ENCODE results near the gene ZBTB34.
"Not testable (repeated sequence)": the region's sequence is repeated elsewhere in the genome, so short reads cannot be mapped to it uniquely, and the experiment has no call there.

The ZBTB34 gene

DNA sequence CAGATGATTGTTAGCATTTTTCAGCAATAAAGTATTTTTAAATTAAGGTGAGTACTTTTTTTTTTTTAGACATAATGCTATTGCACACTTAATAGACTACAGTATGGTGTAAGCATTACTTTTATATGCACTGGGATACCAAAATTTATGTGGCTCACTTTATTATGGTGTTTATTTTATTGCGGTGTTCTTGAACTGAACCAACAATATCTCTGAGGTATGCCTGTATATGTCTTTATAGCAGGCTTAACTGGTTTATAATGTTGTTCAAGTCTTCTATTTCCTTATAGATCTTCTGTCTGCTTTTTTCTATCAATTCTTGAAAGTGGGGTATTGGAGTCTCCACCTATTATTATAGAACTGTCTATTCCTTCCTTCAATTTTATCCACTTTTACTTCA, 37.6 kb upstream of the ZBTB34 start:
- TF ChIP-seq, protein P1, sequence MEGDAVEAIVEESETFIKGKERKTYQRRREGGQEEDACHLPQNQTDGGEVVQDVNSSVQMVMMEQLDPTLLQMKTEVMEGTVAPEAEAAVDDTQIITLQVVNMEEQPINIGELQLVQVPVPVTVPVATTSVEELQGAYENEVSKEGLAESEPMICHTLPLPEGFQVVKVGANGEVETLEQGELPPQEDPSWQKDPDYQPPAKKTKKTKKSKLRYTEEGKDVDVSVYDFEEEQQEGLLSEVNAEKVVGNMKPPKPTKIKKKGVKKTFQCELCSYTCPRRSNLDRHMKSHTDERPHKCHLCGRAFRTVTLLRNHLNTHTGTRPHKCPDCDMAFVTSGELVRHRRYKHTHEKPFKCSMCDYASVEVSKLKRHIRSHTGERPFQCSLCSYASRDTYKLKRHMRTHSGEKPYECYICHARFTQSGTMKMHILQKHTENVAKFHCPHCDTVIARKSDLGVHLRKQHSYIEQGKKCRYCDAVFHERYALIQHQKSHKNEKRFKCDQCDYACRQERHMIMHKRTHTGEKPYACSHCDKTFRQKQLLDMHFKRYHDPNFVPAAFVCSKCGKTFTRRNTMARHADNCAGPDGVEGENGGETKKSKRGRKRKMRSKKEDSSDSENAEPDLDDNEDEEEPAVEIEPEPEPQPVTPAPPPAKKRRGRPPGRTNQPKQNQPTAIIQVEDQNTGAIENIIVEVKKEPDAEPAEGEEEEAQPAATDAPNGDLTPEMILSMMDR (IDR thresholded peaks at IDR 0.05; ENCODE audit: low read length, missing control alignments), result no peak
- no peak for DNase-seq (ENCODE audit: low read depth)
- H3K4me3 ChIP-seq (replicated peaks; ENCODE audit: low read depth, low read length), result no peak overlapping the region

DNA sequence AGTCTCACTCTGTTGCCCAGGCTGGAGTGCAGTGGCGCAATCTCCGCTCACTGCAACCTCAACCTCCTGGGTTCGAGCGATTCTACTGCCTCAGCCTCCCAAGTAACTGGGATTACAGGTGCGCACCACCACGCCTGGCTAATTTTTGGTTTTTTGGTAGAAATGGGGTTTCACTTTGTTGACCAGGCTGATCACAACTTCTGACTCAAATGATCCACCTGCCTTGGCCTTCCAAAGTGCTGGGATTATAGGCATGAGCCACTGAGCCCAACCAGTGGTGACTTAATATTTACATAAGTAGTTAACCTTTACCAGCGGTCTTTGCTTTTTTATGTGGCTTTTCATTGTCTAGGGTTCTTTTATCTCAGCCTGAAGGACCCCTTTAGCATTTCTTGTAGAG, 36.4 kb upstream of the ZBTB34 start:
- H3K4me3 ChIP-seq (replicated peaks; ENCODE audit: low read depth, low read length); DNase-seq (ENCODE audit: low read depth): not testable (repeated sequence)

DNA sequence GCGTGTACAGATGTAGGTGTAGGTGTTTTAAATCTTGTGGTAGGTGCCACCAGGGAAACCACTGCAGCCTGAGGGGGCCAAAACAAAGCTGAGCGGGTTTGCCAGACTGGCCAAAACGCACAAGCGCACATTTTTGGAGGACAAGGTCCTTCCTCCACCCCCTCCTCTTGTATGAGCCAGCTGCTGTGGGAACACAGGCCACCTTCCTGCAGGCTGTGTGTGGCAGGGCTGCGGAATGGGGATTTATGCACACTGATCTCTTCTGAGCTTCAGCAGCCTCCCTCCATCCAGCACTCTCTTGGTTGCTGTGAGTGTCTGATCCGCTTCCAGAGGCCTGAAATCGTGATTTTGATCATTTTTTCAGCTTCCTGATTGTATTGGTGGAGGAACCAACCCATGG, 33.2 kb upstream of the ZBTB34 start:
- no peak for DNase-seq (ENCODE audit: low read depth)
- TF ChIP-seq, protein P1 (IDR thresholded peaks at IDR 0.05; ENCODE audit: low read length, missing control alignments), result no peak
- H3K4me3 ChIP-seq (replicated peaks; ENCODE audit: low read depth, low read length), result no peak overlapping the region

DNA sequence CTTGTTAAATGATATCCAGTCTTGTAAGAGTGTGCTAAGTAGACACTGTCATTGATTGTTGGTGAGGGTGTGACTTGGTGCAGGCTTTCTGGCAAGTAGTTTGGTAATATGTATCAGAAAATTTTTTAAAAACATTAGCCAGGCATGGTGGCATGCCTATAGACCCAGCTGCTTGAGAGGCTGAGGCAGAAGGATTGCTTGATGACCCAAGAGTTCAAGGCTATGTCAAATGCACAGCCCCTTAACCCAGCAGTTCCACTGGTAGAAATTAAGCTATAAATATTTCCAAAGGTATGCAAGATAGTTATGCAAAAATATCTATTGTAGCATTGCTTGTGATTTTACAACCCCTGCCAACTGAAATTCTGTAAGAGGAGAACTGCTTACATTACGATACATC, 31.4 kb upstream of the ZBTB34 start:
- TF ChIP-seq, protein P1 (IDR thresholded peaks at IDR 0.05; ENCODE audit: low read length, missing control alignments), result no peak
- no peak overlapping the region for H3K4me3 ChIP-seq (replicated peaks; ENCODE audit: low read depth, low read length)
- no peak for DNase-seq (ENCODE audit: low read depth)

DNA sequence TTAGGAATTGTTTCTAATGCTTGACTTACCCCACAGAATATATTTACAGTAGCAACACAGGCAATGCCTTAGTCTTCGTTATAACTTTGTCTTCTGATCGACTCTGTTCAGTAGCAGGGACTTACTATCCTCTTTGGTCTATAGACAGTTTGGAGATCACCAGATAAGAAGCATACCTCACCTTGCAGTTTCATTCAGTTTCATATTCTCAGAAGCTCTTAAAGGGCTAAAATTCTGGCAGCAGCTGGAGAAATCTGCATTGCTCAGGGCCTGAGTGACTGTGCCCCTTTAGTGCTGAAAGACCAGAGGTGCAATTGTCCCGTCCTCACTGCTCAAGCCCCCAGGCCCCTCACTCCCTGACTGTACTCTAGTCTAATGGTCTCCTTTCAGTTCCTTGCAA, 29.6 kb upstream of the ZBTB34 start:
- TF ChIP-seq, protein P1 (IDR thresholded peaks at IDR 0.05; ENCODE audit: low read length, missing control alignments), result no peak
- DNase-seq (ENCODE audit: low read depth), result no peak
- no peak overlapping the region for H3K4me3 ChIP-seq (replicated peaks; ENCODE audit: low read depth, low read length)

DNA sequence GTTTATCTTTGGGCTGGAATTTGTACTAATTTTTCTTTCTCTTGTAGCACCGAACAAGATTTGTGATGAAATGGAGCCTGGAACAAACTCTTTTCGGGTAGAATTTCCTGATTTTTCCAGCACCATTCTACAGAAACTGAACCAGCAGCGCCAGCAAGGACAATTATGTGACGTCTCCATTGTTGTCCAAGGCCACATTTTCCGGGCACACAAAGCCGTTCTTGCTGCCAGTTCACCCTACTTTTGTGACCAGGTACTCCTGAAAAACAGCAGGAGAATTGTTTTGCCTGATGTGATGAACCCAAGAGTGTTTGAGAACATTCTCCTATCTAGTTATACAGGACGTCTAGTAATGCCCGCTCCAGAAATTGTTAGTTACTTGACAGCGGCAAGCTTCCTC, 28.0 kb upstream of the ZBTB34 start:
- no peak for DNase-seq (ENCODE audit: low read depth)
- TF ChIP-seq, protein P1 (IDR thresholded peaks at IDR 0.05; ENCODE audit: low read length, missing control alignments), result no peak
- no peak overlapping the region for H3K4me3 ChIP-seq (replicated peaks; ENCODE audit: low read depth, low read length)

DNA sequence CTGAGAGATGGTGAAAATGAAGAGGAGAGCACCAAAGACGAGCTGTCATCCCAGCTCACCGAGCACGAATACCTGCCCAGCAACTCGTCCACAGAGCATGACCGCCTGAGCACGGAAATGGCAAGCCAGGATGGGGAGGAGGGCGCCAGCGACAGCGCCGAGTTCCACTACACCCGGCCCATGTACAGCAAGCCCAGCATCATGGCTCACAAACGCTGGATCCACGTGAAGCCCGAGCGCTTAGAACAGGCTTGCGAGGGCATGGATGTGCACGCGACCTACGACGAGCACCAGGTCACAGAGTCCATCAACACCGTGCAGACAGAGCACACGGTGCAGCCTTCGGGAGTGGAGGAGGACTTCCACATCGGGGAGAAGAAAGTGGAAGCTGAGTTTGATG, 27.4 kb upstream of the ZBTB34 start:
- DNase-seq (ENCODE audit: low read depth), result no peak
- TF ChIP-seq, protein P1 (IDR thresholded peaks at IDR 0.05; ENCODE audit: low read length, missing control alignments), result no peak
- no peak overlapping the region for H3K4me3 ChIP-seq (replicated peaks; ENCODE audit: low read depth, low read length)

All from fibroblast of pulmonary artery (primary cell).